T-cell (primary cell): ENCODE measurements around the gene NDUFS5. TPM values are rescaled to one million over a fixed set of nuclear protein-coding genes. Genes with fewer than 3 reads are reported as not detected.

Experiments
- ATAC-seq, 4 experiments: fragments of 200-7000 bp in 3 of 4; fragments of 150-1000 bp in 1 of 4; cut with Tn5 transposase; replicated peaks in 1 of 4; 1 replicate in 3 of 4; 2 replicates in 1 of 4; pipeline ENCODE4 v1.10.0; 2021; ENCODE audit warnings: moderate library complexity in 3 of 4, mild to moderate bottlenecking in 2 of 4, moderate number of reproducible peaks in 1 of 4
- CTCF ChIA-PET, 2 donors: fragments of 300-600 bp; sonication (Branson Sonifier 250); formaldehyde crosslinking; loops; one replicate each; lab custom pipeline; 2022; ENCODE audit warnings: antibody characterized with exemption in 2 of 2; lab: Charles Lee
- POLR2A ChIA-PET, 2 donors: fragments of 300-600 bp; sonication (Branson Sonifier 250); formaldehyde crosslinking; loops; one replicate each; lab custom pipeline; 2022; ENCODE audit warnings: antibody characterized with exemption in 2 of 2; lab: Charles Lee
- DNase-seq, 35 experiments: peaks; one replicate each; pipeline versions ENCODE4 v3.0.0 to v3.0.0-alpha.2; 2013 to 2023
- H3K27ac ChIP-seq: one replicate; pipeline ENCODE4 v1.5.1; 2013; ENCODE audit warnings: low read length
- H3K27me3 ChIP-seq, 2 experiments: replicated peaks in 1 of 2; 1 replicate in 1 of 2; 2 replicates in 1 of 2; pipeline versions ENCODE4 v1.6.1 to v1.7.0; 2013; ENCODE audit warnings: low read length in 1 of 2, mixed read lengths in 1 of 2; ENCODE audit not compliant: control insufficient read depth in 2 of 2, insufficient read depth in 2 of 2; ENCODE audit errors: extremely low read depth in 1 of 2
- H3K36me3 ChIP-seq, 2 donors: 1 replicate in 1 of 2; 2 replicates in 1 of 2; pipeline versions ENCODE4 v1.6.1 to v1.7.0; 2013; ENCODE audit warnings: low read length in 1 of 2; ENCODE audit not compliant: control insufficient read depth in 2 of 2, insufficient read depth in 1 of 2; ENCODE audit errors: extremely low read depth in 1 of 2
- H3K4me1 ChIP-seq, 2 experiments: 1 replicate in 1 of 2; 2 replicates in 1 of 2; pipeline versions ENCODE4 v1.6.1 to v1.7.0; 2013; ENCODE audit warnings: low read length in 2 of 2, mixed read lengths in 1 of 2; ENCODE audit not compliant: insufficient read depth in 2 of 2, control insufficient read depth in 1 of 2; ENCODE audit errors: extremely low read depth in 1 of 2
- H3K4me3 ChIP-seq, 2 donors: 1 replicate in 1 of 2; 2 replicates in 1 of 2; pipeline versions ENCODE4 v1.5.1 to v1.7.0; 2013; ENCODE audit warnings: mild to moderate bottlenecking in 2 of 2, low read length in 1 of 2, moderate library complexity in 1 of 2; ENCODE audit not compliant: control insufficient read depth in 1 of 2; ENCODE audit errors: extremely low read depth in 1 of 2
- H3K9me3 ChIP-seq: 2 replicates; pipeline ENCODE4 v1.7.0; 2013
- H3K27ac Mint-ChIP-seq, 2 donors: one replicate each; pipeline ENCODE4 v1.8.0; 2020 to 2021; ENCODE audit warnings: mild to moderate bottlenecking in 2 of 2, mixed read lengths in 2 of 2
- H3K27me3 Mint-ChIP-seq, 2 donors: one replicate each; pipeline ENCODE4 v1.8.0; 2021 to 2022; ENCODE audit warnings: mixed read lengths in 2 of 2
- H3K36me3 Mint-ChIP-seq: one replicate; pipeline ENCODE4 v1.8.0; 2021; ENCODE audit warnings: mixed read lengths
- H3K4me1 Mint-ChIP-seq, 3 donors: one replicate each; pipeline ENCODE4 v1.8.0; 2020 to 2022; ENCODE audit warnings: mixed read lengths in 3 of 3, mild to moderate bottlenecking in 1 of 3
- H3K4me3 Mint-ChIP-seq, 3 donors: one replicate each; pipeline ENCODE4 v1.8.0; 2020 to 2022; ENCODE audit warnings: mild to moderate bottlenecking in 3 of 3, mixed read lengths in 3 of 3, moderate library complexity in 3 of 3
- H3K9me3 Mint-ChIP-seq, 3 donors: one replicate each; pipeline ENCODE4 v1.8.0; 2020 to 2022; ENCODE audit warnings: mixed read lengths in 3 of 3
- WGBS: methylation state at CpG from one replicate; pipeline ENCODE4 v1.1.5; 2013; ENCODE audit warnings: missing lambda C conversion rate; ENCODE audit not compliant: insufficient coverage; 5-methylcytosine and 5-hydroxymethylcytosine counted together
- total RNA-seq, 35 experiments: library from RNA in 6 of 35; stranded (reverse) in 6 of 35; fragments of 120-200 nt in 1 of 35; gene quantifications; one replicate each; pipeline versions ENCODE4 v1.2.1 to v1.2.4 and lab custom pipeline; 2013 to 2026

The NDUFS5 gene
- total RNA-seq, 5 donors from 2014 or later (not counting 1 experiment from before 2014, with no cell fraction given) = 95.3 to 120 (median 101) TPM

GRCh38 chr1:38997034-38997900 lies 28.9 kb upstream of the NDUFS5 start:
- no peaks in the 10 kb centered on the region for H3K27me3 Mint-ChIP-seq
- H3K27ac Mint-ChIP-seq = peak overlapping the region; percentile 93 to 96
- H3K9me3 Mint-ChIP-seq = no peaks in the 10 kb centered on the region
- Histone ChIP-seq H3K9me3 (no peaks in the 10 kb centered on the region), H3K27ac (peak overlapping the region; percentile 59), H3K27me3 (no peaks in the 10 kb centered on the region), H3K36me3 (peaks cover 17 to 48% of the 10 kb centered on the region in 2 donors), H3K4me1 (peaks cover 26 to 53% of the 10 kb centered on the region in 2 experiments), H3K4me3 (peak overlapping the region; percentile 2 to 6)
- ATAC-seq (peak; percentile 64 to 88 (median 78)), DNase-seq (peak in 1 of 35 experiments; percentile 45)
- POLR2A ChIA-PET = interaction anchor here (0.6 to 1.0 kb wide), 2 partner anchors 19 to 29 kb away, joined by 3 to 5 read pairs; partner anchors contain the start of gene NDUFS5 (in 1 of the 2)
- H3K4me3 Mint-ChIP-seq = peak overlapping the region; percentile 60 to 76 (median 63)
- WGBS = 20% methylated on average over 1 of the region's 4 CpGs
- peaks cover 62 to 77% (median 69%) of the 10 kb centered on the region in 3 donors for H3K4me1 Mint-ChIP-seq
- peaks cover 38% of the 10 kb centered on the region for H3K36me3 Mint-ChIP-seq
- CTCF ChIA-PET = interaction anchor here (0.5 to 1.2 kb wide), 4 partner anchors 9 to 262 kb away, joined by 3 to 5 read pairs (median 3); no protein-coding TSS in a partner anchor

DNA sequence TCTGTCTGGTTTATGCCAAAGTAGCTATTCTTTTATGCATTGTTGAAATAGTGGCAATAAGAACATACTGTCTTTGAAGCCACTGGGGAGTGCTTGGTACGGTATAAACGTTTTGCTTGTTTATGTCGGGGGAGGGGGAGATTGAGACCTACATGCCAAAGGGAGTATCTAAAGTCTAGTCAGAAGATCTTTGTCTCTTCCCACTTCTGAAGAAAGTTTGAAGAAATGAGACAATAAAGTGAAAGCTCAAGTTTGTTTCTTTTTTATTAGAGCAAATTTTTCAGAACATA lies 28.3 kb upstream of the NDUFS5 start:
- H3K27ac ChIP-seq = peak overlapping the region; percentile 59

GRCh38 chr1:39001516-39002421 lies 24.4 kb upstream of the NDUFS5 start:
- CTCF ChIA-PET = interaction anchor here in 1 of 2 donors (0.6 kb wide), 1 partner anchor 114 kb away, joined by 3 read pairs; no protein-coding TSS in a partner anchor
- Mint-ChIP-seq H3K36me3 (peaks cover 51% of the 10 kb centered on the region), H3K27ac (peak overlapping the region; percentile 41 to 60), H3K4me1 (peaks cover 22 to 44% (median 39%) of the 10 kb centered on the region in 3 donors), H3K27me3 (no peaks in the 10 kb centered on the region), H3K4me3 (no peak overlapping the region), H3K9me3 (no peaks in the 10 kb centered on the region)
- POLR2A ChIA-PET = interaction anchor here (0.5 to 0.6 kb wide), 2 partner anchors 16 to 18 kb away, joined by 4 to 9 read pairs; no protein-coding TSS in a partner anchor
- Histone ChIP-seq H3K9me3 (no peaks in the 10 kb centered on the region), H3K4me1 (peaks cover 13% of the 10 kb centered on the region in 2 experiments), H3K27ac (no peak overlapping the region), H3K36me3 (peaks cover 10 to 86% of the 10 kb centered on the region in 2 donors), H3K4me3 (no peak overlapping the region), H3K27me3 (no peaks in the 10 kb centered on the region)
- DNase-seq (no peak), ATAC-seq (no peak)
- WGBS = no CpG with 5 or more reads among the region's 5 CpGs

More for the DNA sequence above, 28.3 kb upstream of the NDUFS5 start:
- Mint-ChIP-seq H3K4me3 (peak overlapping the region; percentile 60 to 76 (median 63)), H3K27ac (peak overlapping the region; percentile 93 to 96), H3K27me3 (no peaks in the 10 kb centered on the region), H3K4me1 (peaks cover 56 to 74% (median 67%) of the 10 kb centered on the region in 3 donors), H3K36me3 (peaks cover 42% of the 10 kb centered on the region), H3K9me3 (no peaks in the 10 kb centered on the region)
- Histone ChIP-seq H3K4me1 (peaks cover 23 to 47% of the 10 kb centered on the region in 2 experiments), H3K4me3 (peak overlapping the region in 1 of 2 donors; percentile 6), H3K9me3 (no peaks in the 10 kb centered on the region), H3K27me3 (no peaks in the 10 kb centered on the region), H3K36me3 (peaks cover 17 to 52% of the 10 kb centered on the region in 2 donors)
- CTCF ChIA-PET = interaction anchor here (0.6 to 1.2 kb wide), 4 partner anchors 9 to 261 kb away, joined by 3 to 5 read pairs (median 4); no protein-coding TSS in a partner anchor
- WGBS = no CpG with 5 or more reads among the region's 3 CpGs
- ATAC-seq (peak in 2 of 4 experiments; percentile 36 to 53), DNase-seq (peak in 1 of 35 experiments; percentile 19)
- POLR2A ChIA-PET = interaction anchor here (0.6 to 1.0 kb wide), 2 partner anchors 29 to 184 kb away, joined by 3 to 5 read pairs; partner anchors contain the start of gene NDUFS5 (in 1 of the 2)

- no peak for DNase-seq
- ChIA-PET CTCF (interaction anchor here in 1 of 2 donors (0.6 kb wide), 1 partner anchor 46 kb away, joined by 5 read pairs; no protein-coding TSS in a partner anchor), POLR2A (interaction anchor here in 1 of 2 donors (0.6 to 0.7 kb wide), 2 partner anchors 31 to 56 kb away, joined by 3 to 6 read pairs; no protein-coding TSS in a partner anchor)
- Histone ChIP-seq H3K36me3 (peaks cover 13 to 90% of the 10 kb centered on the region in 2 donors), H3K27me3 (no peaks in the 10 kb centered on the region), H3K4me1 (peaks cover 2 to 4% of the 10 kb centered on the region in 2 experiments), H3K9me3 (no peaks in the 10 kb centered on the region), H3K27ac (peak overlapping the region; percentile 7), H3K4me3 (no peak overlapping the region)
- Mint-ChIP-seq H3K9me3 (no peaks in the 10 kb centered on the region), H3K4me1 (peaks cover 9 to 29% (median 24%) of the 10 kb centered on the region in 3 donors), H3K36me3 (peaks cover 49% of the 10 kb centered on the region), H3K4me3 (no peak overlapping the region), H3K27ac (peak overlapping the region; percentile 13 to 50), H3K27me3 (no peaks in the 10 kb centered on the region)
- no peak for ATAC-seq
- WGBS = no CpG with 5 or more reads among the region's 3 CpGs
Observed at GRCh38 chr1:39003281-39003680, 22.9 kb upstream of the NDUFS5 start.

DNA sequence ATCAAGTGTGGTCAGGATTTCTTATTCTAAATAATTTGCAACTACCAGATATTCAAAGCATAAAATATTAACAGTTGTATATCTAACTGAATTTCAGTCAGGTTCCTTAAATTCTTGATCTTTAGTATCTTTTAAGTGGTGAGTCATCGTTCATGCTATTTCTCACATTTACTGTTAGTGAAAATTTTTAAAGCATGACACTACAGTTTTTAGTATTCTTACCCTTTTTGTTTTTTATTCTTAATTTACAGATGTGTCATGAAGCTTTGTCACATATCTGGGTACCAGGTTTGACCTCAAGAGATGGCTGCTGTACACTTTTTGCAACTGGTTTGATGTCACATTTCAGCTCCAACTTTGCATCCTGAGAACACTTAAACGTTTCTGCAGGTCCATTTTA lies 22.4 kb upstream of the NDUFS5 start:
- ChIA-PET CTCF (interaction anchor here in 1 of 2 donors (0.6 kb wide), 1 partner anchor 45 kb away, joined by 5 read pairs; no protein-coding TSS in a partner anchor), POLR2A (no interaction called here)
- DNase-seq (no peak), ATAC-seq (no peak)
- Mint-ChIP-seq H3K9me3 (no peaks in the 10 kb centered on the region), H3K27ac (peak overlapping the region in 1 of 2 donors; percentile 17), H3K4me3 (no peak overlapping the region), H3K4me1 (peaks cover 8 to 27% (median 23%) of the 10 kb centered on the region in 3 donors), H3K36me3 (peaks cover 52% of the 10 kb centered on the region), H3K27me3 (no peaks in the 10 kb centered on the region)
- H3K4me1 ChIP-seq = peaks cover 0 to 2% of the 10 kb centered on the region in 2 experiments
- WGBS = 30% methylated on average over 1 of the region's 2 CpGs
- peak overlapping the region; percentile 7 for H3K27ac ChIP-seq
- H3K9me3 ChIP-seq = no peaks in the 10 kb centered on the region
- H3K36me3 ChIP-seq = peaks cover 8 to 86% of the 10 kb centered on the region in 2 donors
- no peaks in the 10 kb centered on the region for H3K27me3 ChIP-seq
- no peak overlapping the region for H3K4me3 ChIP-seq
